Measurements from ENCODE around the gene RBM34. TPM values are rescaled to one million over a fixed set of nuclear protein-coding genes. Genes with fewer than 3 reads are reported as not detected.
A peak's percentile ranks its signal among the peaks of the same experiment; 100 is the strongest.
"Not testable (repeated sequence)": the region's sequence is repeated elsewhere in the genome, so short reads cannot be mapped to it uniquely, and the experiment has no call there.

RBM34 gene
- 54.8 TPM for polyA plus RNA-seq (2013, experiment 1 of 2; ENCODE audit: insufficient read length)
- polyA plus RNA-seq (2013, experiment 2 of 2; ENCODE audit: insufficient read length): 62.0 TPM

GRCh38 chr1:235160957-235161684, at the start of gene RBM34:
Gene RBM34 (minus strand): TSS chr1:235161250. CDS start chr1:235161226, 24 bp downstream.
- peak; percentile 90 for DNase-seq

- no peak for DNase-seq
These were observed 46.1 kb upstream of the RBM34 start for GRCh38 chr1:235207209-235207565.

GRCh38 chr1:235206533-235207208, 45.6 kb upstream of the RBM34 start:
- DNase-seq: peak; percentile 5

GRCh38 chr1:235205687-235206086, 44.6 kb upstream of the RBM34 start:
- DNase-seq: no peak

- no peak for DNase-seq
These were observed 42.4 kb upstream of the RBM34 start for GRCh38 chr1:235203428-235203827.

GRCh38 chr1:235202447-235202846, 41.4 kb upstream of the RBM34 start:
- not testable (repeated sequence) for DNase-seq

GRCh38 chr1:235199441-235199840, 38.4 kb upstream of the RBM34 start:
- DNase-seq: peak; percentile 59

- no peak for DNase-seq
These were observed 29.4 kb upstream of the RBM34 start for GRCh38 chr1:235190431-235190830.

- DNase-seq: no peak
These were observed 26.3 kb upstream of the RBM34 start for GRCh38 chr1:235187316-235187715.

GRCh38 chr1:235181561-235182245, 20.7 kb upstream of the RBM34 start:
- no peak for DNase-seq

- DNase-seq: no peak
These were observed 19.9 kb upstream of the RBM34 start for GRCh38 chr1:235180916-235181460.

GRCh38 chr1:235176486-235176885, 15.4 kb upstream of the RBM34 start:
- DNase-seq: no peak

- DNase-seq: no peak
These were observed 8.9 kb upstream of the RBM34 start for GRCh38 chr1:235169986-235170385.

- DNase-seq: no peak
These were observed 7.3 kb upstream of the RBM34 start for GRCh38 chr1:235168375-235168774.

GRCh38 chr1:235161685-235162327, 756 bp upstream of the RBM34 start:
- no peak for DNase-seq

- peak; percentile 58 for DNase-seq
These were observed 580 bp downstream of the RBM34 start for GRCh38 chr1:235160383-235160956.

GRCh38 chr1:235159930-235160329, 1.1 kb downstream of the RBM34 start:
- not testable (repeated sequence) for DNase-seq

GRCh38 chr1:235159284-235159683, 1.8 kb downstream of the RBM34 start:
- DNase-seq: not testable (repeated sequence)

GRCh38 chr1:235158680-235159079, 2.4 kb downstream of the RBM34 start:
- no peak for DNase-seq

- DNase-seq: no peak
These were observed 3.9 kb downstream of the RBM34 start for GRCh38 chr1:235157150-235157549.

- DNase-seq: no peak
These were observed 4.3 kb downstream of the RBM34 start for GRCh38 chr1:235156740-235157139.

GRCh38 chr1:235156265-235156664, 4.8 kb downstream of the RBM34 start:
- no peak for DNase-seq

Measured in fibroblast of skin of scalp (primary cell).